Esophagus muscularis mucosa (tissue), 4 donors: ENCODE data around the gene SSBP2. TPM values are rescaled to one million over a fixed set of nuclear protein-coding genes. Genes with fewer than 3 reads are reported as not detected.
"Not testable (repeated sequence)": the region's sequence is repeated elsewhere in the genome, so short reads cannot be mapped to it uniquely, and the experiment has no call there.

ENCODE experiments used
- DNase-seq: peaks from one replicate; pipeline ENCODE4 v3.0.0-alpha.2; 2017; ENCODE audit errors: extremely low spot score
- H3K27ac ChIP-seq, 4 donors: fragments of 200-600 bp; sonication (generic); replicated peaks in 1 of 4; 1 replicate in 3 of 4; 2 replicates in 1 of 4; pipeline ENCODE4 v1.5.1; 2016 to 2019; ENCODE audit warnings: mild to moderate bottlenecking in 1 of 4
- H3K27me3 ChIP-seq, 4 donors: fragments of 200-600 bp; sonication (generic); one replicate each; pipeline versions ENCODE4 v1.5.1 to v1.6.0; 2016 to 2019
- H3K36me3 ChIP-seq, 4 donors: fragments of 200-600 bp; sonication (generic); one replicate each; pipeline ENCODE4 v1.5.1; 2016 to 2019
- H3K4me1 ChIP-seq, 4 donors: fragments of 200-600 bp; sonication (generic); one replicate each; pipeline ENCODE4 v1.5.1; 2016 to 2019
- H3K4me3 ChIP-seq, 4 donors: fragments of 200-600 bp; sonication (generic); 1 replicate in 2 of 4; 2 replicates in 2 of 4; pipeline ENCODE4 v1.5.1; 2016 to 2019; ENCODE audit warnings: mild to moderate bottlenecking in 4 of 4, moderate library complexity in 1 of 4
- H3K9me3 ChIP-seq, 4 donors: fragments of 200-600 bp; sonication (generic); 1 replicate in 3 of 4; 2 replicates in 1 of 4; pipeline ENCODE4 v1.5.1; 2016 to 2019
- CTCF ChIP-seq, 3 experiments: fragments of 200-600 bp in 2 of 3; fragments of 450-650 bp in 1 of 3; sonication (generic) in 2 of 3; IDR thresholded peaks; one replicate each; pipeline ENCODE4 v1.5.1; 2017 to 2019; ENCODE audit warnings: antibody characterized with exemption in 3 of 3, mild to moderate bottlenecking in 2 of 3, moderate library complexity in 1 of 3
- EP300 ChIP-seq: sonication (generic); formaldehyde crosslinking; IDR thresholded peaks from one replicate; pipeline ENCODE4 v1.6.1; 2017; ENCODE audit warnings: antibody characterized with exemption
- POLR2A ChIP-seq: fragments of 450-650 bp; IDR thresholded peaks from one replicate; pipeline ENCODE4 v1.6.1; 2017; ENCODE audit warnings: antibody characterized with exemption, moderate library complexity, mild to moderate bottlenecking, low read depth
- POLR2AphosphoS5 ChIP-seq, 2 donors: sonication (generic); formaldehyde crosslinking; IDR thresholded peaks; one replicate each; pipeline ENCODE4 v1.6.1; 2017; ENCODE audit warnings: antibody characterized with exemption in 2 of 2
- WGBS: methylation state at CpG from one replicate; pipeline ENCODE4 v1.1.5; 2018; 5-methylcytosine and 5-hydroxymethylcytosine counted together
- intact Hi-C: fragments of 100-400 bp; cut with DNase I; formaldehyde crosslinking; loops from one replicate; pipeline ENCODE4 v1.15.1; 2023
- total RNA-seq, 4 donors: library from RNA; depleted of rRNA; stranded (reverse); fragments of >200 nt; gene quantifications; one replicate each; pipeline versions ENCODE4 v1.1.0 to v1.2.1, GENCODE V29; 2016

Gene SSBP2
- total RNA-seq, 4 donors from 2014 or later, result 62.9 to 97.2 (median 74.2) TPM

- no peak overlapping the region for H3K4me3 ChIP-seq
- peaks cover 0 to 42% (median 33%) of the 10 kb centered on the region in 4 donors for H3K4me1 ChIP-seq
- H3K9me3 ChIP-seq, result no peaks in the 10 kb centered on the region
- TF ChIP-seq EP300 (no peak), CTCF (IDR thresholded peaks at IDR 0.05) (no peak), POLR2A (no peak), POLR2AphosphoS5 (IDR thresholded peaks at IDR 0.05) (no peak)
- H3K36me3 ChIP-seq, result no peaks in the 10 kb centered on the region
- WGBS, result 89% methylated on average over 1 of the region's 1 CpG
- H3K27ac ChIP-seq, result no peak overlapping the region
- H3K27me3 ChIP-seq, result no peaks in the 10 kb centered on the region
- DNase-seq, result no peak
- intact Hi-C loops, result no loop called here
These were observed 85.1 kb downstream of the SSBP2 start for GRCh38 chr5:81665795-81666194.

- intact Hi-C loops, DNase-seq, H3K9me3 ChIP-seq, H3K4me3 ChIP-seq, H3K27me3 ChIP-seq, H3K36me3 ChIP-seq, H3K27ac ChIP-seq: not testable (repeated sequence)
- peaks cover 0 to 12% (median 4%) of the 10 kb centered on the region in 4 donors for H3K4me1 ChIP-seq
- WGBS, result 100% methylated on average over 1 of the region's 1 CpG
These were observed 90.3 kb downstream of the SSBP2 start for GRCh38 chr5:81660624-81661023.

GRCh38 chr5:81657386-81657785 lies 93.5 kb downstream of the SSBP2 start:
- no peak overlapping the region for H3K4me3 ChIP-seq
- no peak for DNase-seq
- peaks cover 0 to 8% (median 2%) of the 10 kb centered on the region in 4 donors for H3K4me1 ChIP-seq
- intact Hi-C loops, result no loop called here
- 85% methylated on average over 1 of the region's 1 CpG for WGBS
- no peaks in the 10 kb centered on the region for H3K36me3 ChIP-seq
- TF ChIP-seq EP300 (no peak), POLR2A (no peak), CTCF (IDR thresholded peaks at IDR 0.05) (no peak), POLR2AphosphoS5 (IDR thresholded peaks at IDR 0.05) (no peak)
- H3K27me3 ChIP-seq, result no peaks in the 10 kb centered on the region
- no peak overlapping the region for H3K27ac ChIP-seq
- no peaks in the 10 kb centered on the region for H3K9me3 ChIP-seq

- H3K27ac ChIP-seq, result no peak overlapping the region
- no peaks in the 10 kb centered on the region for H3K27me3 ChIP-seq
- DNase-seq, result no peak
- intact Hi-C loops, result no loop called here
- TF ChIP-seq EP300 (no peak), POLR2AphosphoS5 (IDR thresholded peaks at IDR 0.05) (no peak), CTCF (IDR thresholded peaks at IDR 0.05) (no peak), POLR2A (no peak)
- H3K9me3 ChIP-seq, result no peaks in the 10 kb centered on the region
- 87% methylated on average over 3 of the region's 3 CpGs for WGBS
- no peaks in the 10 kb centered on the region for H3K36me3 ChIP-seq
- H3K4me1 ChIP-seq, result peaks cover 0 to 9% (median 2%) of the 10 kb centered on the region in 4 donors
- no peak overlapping the region for H3K4me3 ChIP-seq
These were observed 94.1 kb downstream of the SSBP2 start for GRCh38 chr5:81656783-81657182.

- Histone ChIP-seq H3K36me3 (peaks cover 0 to 6% (median 0%) of the 10 kb centered on the region in 4 donors), H3K9me3 (no peaks in the 10 kb centered on the region), H3K27me3 (no peaks in the 10 kb centered on the region), H3K4me1 (peaks cover 9 to 13% (median 12%) of the 10 kb centered on the region in 4 donors), H3K27ac (no peak overlapping the region), H3K4me3 (no peak overlapping the region)
- DNase-seq, result no peak
- TF ChIP-seq POLR2A, result no peak
- TF ChIP-seq POLR2AphosphoS5 (IDR thresholded peaks at IDR 0.05), result no peak
- no peak for TF ChIP-seq EP300
- TF ChIP-seq CTCF (IDR thresholded peaks at IDR 0.05), result no peak
- intact Hi-C loops, result no loop called here
- WGBS, result 75% methylated on average over 1 of the region's 1 CpG
These were observed 99.9 kb downstream of the SSBP2 start for GRCh38 chr5:81650987-81651386.
